HG03442 (cell line): ENCODE data around the gene DCBLD2.
"Not testable (repeated sequence)": the region's sequence is repeated elsewhere in the genome, so short reads cannot be mapped to it uniquely, and the experiment has no call there.

Experiments
- ATAC-seq: cut with Tn5 transposase; IDR thresholded peaks from one replicate; pipeline ENCODE4 v1.9.1; 2021; ENCODE audit warnings: mild to moderate bottlenecking, moderate library complexity; ENCODE audit not compliant: unreplicated experiment

DCBLD2 gene

GRCh38 chr3:98892263-98892662, 9.2 kb downstream of the DCBLD2 start:
- ATAC-seq = no peak

DNA sequence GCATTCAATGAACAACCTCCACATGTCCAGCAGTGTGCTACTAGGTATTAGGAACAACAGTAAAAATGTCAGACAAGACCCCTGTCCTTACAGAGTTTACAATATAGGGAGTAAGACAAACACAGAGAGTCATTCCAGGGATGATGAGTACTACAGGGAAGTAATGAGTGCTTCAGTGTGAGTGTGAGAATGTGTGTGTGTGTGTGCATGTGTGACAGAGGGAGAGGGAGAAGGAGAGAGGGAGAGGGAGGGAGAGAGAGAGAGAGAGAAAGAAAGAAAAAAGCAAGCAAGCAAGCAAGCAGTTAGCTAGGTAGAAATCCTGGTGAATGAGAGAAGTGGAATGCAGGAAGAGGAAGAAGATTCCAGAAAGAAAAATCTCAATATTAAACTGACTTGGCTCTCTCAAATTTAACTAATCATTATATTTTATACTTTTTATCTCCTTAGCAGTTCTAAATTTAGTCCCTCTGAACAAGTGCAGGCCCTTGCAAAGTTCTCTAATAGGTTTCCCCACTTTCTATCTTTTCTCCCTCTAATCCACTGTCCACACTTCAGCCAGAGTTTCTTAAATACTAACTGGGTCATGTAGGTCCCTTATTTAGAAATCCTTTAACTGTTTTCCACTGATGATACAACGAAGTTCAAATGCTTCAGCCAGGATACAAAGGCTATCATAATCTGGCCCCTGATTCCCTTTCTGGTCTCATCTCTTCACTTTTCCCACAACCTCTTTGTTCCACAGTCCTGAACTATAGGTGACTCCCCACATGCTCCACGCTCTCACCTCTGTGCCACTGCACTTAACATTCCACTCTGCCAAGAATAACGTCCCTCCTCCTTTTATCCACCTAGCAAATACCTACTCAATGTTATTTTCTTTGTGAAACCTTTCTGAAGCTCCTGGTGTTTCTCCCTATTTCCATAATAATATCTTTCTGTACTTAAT, 10.3 kb downstream of the DCBLD2 start:
- no peak for ATAC-seq

- no peak for ATAC-seq
Observed at GRCh38 chr3:98890181-98890835, 11.2 kb downstream of the DCBLD2 start.

DNA sequence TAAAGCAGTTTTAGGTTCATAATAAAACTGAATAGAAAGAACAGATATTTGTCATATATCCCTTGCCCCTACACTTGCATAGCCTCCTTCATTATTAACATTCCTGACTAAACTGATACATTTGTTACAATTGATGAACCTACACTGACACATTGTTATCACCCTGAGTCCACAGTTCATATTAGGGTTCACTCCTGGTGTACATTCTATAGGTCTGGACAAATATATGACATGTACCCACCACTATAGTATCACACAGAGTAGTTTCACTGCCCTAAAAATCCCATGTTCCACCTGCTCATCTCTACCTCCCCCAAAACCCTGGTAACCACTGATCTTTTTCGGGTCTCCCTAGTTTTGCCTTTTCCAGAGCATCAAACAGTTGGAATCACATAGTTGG, 13.8 kb downstream of the DCBLD2 start:
- ATAC-seq = no peak

DNA sequence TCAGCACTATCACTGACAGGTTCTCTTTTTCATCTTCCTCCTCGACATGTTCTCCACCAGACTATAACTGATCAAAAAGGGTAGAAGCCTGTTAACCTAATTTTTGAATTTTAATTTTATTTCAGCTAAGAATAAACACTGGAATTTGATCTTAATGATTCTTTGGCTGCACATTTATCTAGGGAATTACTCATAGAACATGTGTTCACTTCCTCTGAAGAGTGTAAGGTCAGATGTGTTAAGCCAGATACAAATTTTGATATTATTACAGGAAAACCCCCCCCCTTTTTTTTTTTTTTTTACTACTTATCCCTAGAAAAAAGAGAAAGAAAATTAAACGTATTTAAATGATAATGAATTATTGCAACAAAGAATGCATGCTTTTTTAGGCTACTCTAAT, 15.0 kb downstream of the DCBLD2 start:
- ATAC-seq = no peak

DNA sequence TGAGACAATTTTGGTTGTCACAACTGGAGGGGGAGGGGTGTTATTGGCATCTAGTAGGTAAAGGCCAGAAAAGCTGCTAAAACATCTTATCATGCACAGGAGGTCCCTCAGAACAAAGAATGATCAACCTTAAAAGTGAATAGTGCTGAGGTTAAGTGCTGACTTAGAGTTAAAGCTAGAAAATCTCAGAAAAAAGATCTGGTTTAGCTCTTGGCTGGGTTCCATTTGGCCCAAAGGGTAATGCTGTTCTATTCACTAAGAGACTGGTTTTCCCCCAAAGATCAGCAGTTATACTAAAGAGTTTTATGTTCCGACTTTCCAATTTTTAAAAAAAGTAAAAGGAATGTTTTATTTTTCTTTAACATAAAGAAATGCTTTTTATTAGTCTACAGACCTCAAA, 15.6 kb downstream of the DCBLD2 start:
- no peak for ATAC-seq

DNA sequence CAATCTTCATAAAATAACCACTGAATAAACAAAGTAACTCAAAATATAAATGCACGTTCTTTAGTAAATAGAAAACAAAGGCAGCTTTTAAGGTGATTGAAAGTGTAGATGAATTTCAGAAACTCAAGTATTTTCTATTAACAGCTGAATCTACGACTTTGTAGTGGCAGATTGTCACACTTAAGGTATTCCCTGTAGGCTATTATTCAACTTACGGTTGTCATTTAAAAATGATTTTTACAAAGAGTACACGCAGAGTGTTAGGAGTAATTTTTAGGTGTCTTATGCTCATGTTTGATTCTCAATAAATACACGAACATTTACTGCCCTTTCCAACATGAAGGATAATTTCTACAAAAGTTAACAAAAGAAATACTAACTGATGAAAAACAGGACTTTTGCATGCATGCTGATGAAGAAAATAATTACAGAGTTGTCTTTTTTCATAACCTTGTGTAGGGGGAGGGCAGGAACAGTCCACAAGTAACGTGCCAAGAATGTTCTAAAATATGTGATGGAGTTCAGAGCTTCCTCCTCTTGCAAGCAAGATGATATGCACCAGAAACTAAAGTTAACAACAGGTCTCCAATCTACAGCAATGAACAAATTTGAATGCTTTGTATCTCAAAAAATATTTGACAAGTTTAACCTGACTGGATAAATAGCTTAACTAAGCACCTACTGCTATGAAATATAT, 16.7 kb downstream of the DCBLD2 start:
- no peak for ATAC-seq

GRCh38 chr3:98882614-98883333, 18.7 kb downstream of the DCBLD2 start:
- ATAC-seq = not testable (repeated sequence)

GRCh38 chr3:98877132-98877531, 24.4 kb downstream of the DCBLD2 start:
- ATAC-seq = no peak

DNA sequence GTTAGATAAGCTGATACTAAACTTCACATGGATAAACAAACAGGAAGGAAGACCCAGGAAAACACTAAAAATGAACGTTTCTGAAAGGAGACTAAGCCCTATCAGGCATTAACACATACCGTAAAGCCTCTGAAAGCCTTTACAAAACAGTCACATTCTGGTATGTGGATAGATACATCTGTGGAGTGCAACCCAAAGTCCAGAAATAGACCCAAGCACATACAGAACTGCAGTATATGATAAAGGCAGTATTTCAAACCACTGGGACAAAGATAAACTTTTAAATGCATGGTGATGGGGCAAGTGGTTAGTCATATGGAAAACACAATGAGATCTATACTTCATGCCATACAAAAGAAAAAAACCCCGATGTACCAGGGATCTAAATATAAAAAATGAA, 26.0 kb downstream of the DCBLD2 start:
- ATAC-seq = no peak

DNA sequence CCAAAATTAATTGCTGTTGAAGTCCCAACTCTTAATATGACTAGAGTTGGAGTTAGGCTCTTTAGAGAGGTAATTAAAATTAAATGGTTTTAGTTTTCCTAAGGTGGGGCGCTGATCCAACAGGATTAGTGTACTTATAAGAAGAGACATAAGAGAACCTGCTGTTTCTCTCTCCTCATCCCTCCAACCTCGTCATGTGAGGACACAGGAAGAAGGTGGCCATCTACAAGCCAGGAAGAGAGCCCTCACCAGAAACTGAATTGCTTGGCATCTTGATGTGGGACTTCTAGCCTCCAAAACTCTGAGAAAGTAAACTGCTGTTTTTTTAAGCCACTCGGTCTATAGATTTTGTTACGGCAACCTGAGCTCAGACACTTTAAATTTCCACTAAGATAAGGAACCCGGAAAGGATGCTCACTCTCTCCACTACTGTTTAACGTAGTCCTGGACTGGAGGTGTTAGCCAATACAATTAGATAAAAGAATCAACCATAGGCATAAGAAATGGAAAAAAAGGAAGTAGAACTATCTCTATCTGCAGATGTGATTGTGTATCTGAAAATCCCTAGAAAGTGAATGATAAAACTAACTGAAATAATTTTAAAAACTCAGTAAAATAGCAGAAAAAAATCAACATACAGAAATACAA, 26.8 kb downstream of the DCBLD2 start:
- ATAC-seq = no peak

GRCh38 chr3:98869391-98869790, 32.1 kb downstream of the DCBLD2 start:
- ATAC-seq = no peak

GRCh38 chr3:98857971-98858370, 43.5 kb downstream of the DCBLD2 start:
- not testable (repeated sequence) for ATAC-seq

DNA sequence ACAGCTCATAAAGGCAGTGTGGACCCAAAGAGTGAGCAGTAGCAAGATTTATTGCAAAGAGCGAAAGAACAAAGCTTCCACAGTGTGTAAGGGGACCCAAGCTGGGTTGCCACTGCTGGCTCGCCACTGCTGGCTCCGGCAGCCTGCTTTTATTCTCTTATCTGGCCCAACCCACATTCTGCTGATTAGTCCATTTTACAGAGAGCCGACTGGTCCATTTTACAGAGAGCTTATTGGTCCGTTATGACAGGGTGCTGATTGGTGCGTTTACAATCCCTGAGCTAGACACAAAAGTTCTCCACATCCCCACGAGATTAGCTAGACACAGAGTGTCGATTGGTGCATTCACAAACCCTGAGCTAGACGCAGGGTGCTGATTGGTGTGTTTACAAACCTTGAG, 44.2 kb downstream of the DCBLD2 start:
- not testable (repeated sequence) for ATAC-seq

DNA sequence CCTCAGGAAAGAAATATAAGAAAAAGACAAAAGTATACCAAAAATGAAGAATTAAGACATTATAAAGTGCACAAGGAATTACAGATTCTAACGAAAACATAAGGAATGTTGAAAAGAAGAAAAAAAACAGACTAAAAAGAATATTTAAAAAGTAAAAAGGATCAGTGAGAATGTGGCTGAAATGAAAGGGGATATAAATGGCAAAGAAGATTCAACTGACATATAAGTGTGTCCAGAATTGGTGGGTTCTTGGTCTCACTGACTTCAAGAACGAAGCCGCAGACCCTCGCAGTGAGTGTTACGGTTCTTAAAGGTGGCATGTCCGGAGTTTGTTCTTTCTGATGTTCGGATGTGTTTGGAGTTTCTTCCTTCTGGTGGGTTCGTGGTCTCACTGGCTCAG, 44.8 kb downstream of the DCBLD2 start:
- ATAC-seq = no peak

DNA sequence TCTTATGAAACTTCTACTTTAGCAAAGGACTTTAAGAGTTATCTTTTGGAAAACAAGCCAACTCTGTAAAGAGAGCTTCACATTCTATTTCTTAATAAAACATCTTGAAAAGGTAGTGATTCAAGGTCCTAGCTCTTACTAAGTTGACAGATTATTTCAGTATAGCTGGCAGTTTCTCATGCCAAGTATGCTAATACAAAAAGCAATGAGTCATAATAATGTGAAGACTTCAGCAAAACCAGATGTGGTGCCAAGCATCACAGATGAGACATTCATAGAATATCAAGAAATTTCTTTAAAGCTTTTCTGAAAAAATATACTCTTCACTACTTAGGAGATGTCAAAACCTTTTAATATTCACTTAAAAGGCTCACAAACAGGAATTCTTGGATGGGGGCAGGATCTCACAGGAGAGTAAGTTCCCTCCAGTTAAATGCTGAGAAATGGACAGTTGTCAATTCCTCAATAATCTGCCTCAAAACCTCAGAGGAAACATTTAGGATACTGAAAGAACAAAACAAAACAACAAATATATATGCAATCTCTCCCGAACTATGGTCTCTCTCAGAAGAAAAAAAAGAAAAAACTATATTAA, 45.6 kb downstream of the DCBLD2 start:
- ATAC-seq = no peak

- ATAC-seq = no peak
Observed at GRCh38 chr3:98848108-98848507, 53.4 kb downstream of the DCBLD2 start.

- ATAC-seq = no peak
Observed at GRCh38 chr3:98846101-98846500, 55.4 kb downstream of the DCBLD2 start.

DNA sequence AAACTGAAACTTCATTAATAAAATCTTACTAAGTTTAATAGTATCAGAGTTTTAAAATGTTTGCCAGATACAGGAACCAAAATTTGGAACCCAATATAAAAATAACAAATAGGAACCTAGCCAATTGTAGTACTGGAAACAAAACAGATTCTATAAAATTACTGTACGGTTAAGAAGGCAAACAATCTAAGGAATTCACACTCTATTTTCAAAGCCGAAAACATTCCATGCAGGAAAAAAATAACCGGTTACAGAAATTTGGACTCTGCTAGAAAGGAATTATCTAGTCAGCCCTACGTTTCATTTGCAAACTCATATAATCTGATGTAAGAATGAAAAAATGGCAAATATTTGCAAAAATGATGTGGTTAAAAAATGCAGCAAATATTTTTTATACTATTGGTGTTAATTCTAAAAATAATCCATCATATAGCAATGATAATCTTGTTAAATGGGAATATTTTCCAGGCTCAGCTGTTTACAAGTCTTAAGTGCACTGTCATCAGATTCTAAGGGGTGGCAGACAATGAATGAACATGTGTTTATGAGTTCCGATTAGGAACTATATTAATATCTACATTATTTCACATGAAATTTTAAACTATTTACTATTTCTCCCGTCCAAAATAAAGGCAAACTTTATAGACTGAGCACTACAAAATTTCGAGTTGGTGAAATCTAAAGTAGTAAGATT, 58.1 kb downstream of the DCBLD2 start:
- no peak for ATAC-seq
